Bronchial epithelial cell (primary cell): Measurements from ENCODE around the gene CIAO2B. TPM values are rescaled to one million over a fixed set of nuclear protein-coding genes. Genes with fewer than 3 reads are reported as not detected.

ENCODE experiments used
- DNase-seq: peaks from one replicate; pipeline ENCODE4 v3.0.0-alpha.2; 2010; ENCODE audit warnings: low read depth
- FAIRE-seq: peaks from 2 replicates; lab custom pipeline; 2011; peaks lifted over from hg19 to GRCh38; lab: Jason Lieb, UNC
- H3K27me3 ChIP-seq: 2 replicates; pipeline ENCODE4 v1.5.1; 2011; ENCODE audit warnings: low read length; ENCODE audit not compliant: control insufficient read depth, insufficient read depth
- H3K36me3 ChIP-seq: 2 replicates; pipeline ENCODE4 v1.5.1; 2011; ENCODE audit warnings: low read length; ENCODE audit not compliant: control insufficient read depth, insufficient read depth
- H3K4me3 ChIP-seq: 2 replicates; pipeline ENCODE4 v1.5.1; 2011; ENCODE audit warnings: mild to moderate bottlenecking, low read depth, low read length, control low read depth
- total RNA-seq: library from RNA; depleted of rRNA; stranded (reverse); fragments of >200 nt; gene quantifications from 2 replicates; pipeline ENCODE4 v1.2.1, GENCODE V29; 2014
- TF ChIP-seq, protein P1 (sequence below): IDR thresholded peaks from 2 replicates; pipeline ENCODE4 v1.5.1; 2011; ENCODE audit warnings: mild to moderate bottlenecking, moderate library complexity, low read length, control low read depth, inconsistent platforms; ENCODE audit not compliant: insufficient read depth, severe bottlenecking

Gene CIAO2B
- total RNA-seq, 1 donor from 2014 or later = 227 TPM

DNA sequence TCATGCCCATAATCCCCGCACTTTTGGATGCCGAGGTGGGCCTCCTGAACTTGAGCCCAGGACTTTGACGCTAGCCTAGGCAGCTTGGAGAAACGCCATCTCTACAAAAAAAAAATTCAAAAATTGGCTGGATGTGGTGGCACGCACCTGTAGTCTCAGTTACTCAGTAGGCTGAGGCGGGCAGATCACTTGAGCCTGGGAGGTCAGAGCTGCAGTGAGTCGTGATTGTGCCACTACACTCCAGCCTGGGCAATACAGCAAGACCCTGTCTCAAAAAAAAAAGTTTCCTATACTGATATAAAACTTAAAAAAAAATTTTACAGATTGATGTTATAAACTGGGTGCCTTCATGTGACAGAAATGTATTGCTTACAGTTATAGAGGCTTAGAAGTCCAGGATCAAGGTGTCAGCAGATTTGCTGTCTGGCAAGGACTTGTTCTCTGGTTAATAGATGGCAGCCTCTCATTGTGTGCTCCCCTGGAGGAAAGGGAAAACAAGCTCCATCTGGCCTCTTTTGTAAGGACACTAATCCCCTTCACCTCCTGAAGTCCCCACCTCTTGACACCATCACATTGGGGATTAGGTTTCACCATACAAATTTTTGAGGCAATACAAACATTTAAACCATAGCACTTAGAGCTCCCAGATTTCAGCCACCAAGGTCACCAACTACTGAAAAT is 18.4 kb upstream of the CIAO2B start:
- Histone ChIP-seq H3K4me3 (no peak overlapping the region), H3K36me3 (no peaks in the 10 kb centered on the region), H3K27me3 (no peaks in the 10 kb centered on the region)
- TF ChIP-seq, protein P1, sequence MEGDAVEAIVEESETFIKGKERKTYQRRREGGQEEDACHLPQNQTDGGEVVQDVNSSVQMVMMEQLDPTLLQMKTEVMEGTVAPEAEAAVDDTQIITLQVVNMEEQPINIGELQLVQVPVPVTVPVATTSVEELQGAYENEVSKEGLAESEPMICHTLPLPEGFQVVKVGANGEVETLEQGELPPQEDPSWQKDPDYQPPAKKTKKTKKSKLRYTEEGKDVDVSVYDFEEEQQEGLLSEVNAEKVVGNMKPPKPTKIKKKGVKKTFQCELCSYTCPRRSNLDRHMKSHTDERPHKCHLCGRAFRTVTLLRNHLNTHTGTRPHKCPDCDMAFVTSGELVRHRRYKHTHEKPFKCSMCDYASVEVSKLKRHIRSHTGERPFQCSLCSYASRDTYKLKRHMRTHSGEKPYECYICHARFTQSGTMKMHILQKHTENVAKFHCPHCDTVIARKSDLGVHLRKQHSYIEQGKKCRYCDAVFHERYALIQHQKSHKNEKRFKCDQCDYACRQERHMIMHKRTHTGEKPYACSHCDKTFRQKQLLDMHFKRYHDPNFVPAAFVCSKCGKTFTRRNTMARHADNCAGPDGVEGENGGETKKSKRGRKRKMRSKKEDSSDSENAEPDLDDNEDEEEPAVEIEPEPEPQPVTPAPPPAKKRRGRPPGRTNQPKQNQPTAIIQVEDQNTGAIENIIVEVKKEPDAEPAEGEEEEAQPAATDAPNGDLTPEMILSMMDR = no peak
- DNase-seq = no peak
- FAIRE-seq = no peak

DNA sequence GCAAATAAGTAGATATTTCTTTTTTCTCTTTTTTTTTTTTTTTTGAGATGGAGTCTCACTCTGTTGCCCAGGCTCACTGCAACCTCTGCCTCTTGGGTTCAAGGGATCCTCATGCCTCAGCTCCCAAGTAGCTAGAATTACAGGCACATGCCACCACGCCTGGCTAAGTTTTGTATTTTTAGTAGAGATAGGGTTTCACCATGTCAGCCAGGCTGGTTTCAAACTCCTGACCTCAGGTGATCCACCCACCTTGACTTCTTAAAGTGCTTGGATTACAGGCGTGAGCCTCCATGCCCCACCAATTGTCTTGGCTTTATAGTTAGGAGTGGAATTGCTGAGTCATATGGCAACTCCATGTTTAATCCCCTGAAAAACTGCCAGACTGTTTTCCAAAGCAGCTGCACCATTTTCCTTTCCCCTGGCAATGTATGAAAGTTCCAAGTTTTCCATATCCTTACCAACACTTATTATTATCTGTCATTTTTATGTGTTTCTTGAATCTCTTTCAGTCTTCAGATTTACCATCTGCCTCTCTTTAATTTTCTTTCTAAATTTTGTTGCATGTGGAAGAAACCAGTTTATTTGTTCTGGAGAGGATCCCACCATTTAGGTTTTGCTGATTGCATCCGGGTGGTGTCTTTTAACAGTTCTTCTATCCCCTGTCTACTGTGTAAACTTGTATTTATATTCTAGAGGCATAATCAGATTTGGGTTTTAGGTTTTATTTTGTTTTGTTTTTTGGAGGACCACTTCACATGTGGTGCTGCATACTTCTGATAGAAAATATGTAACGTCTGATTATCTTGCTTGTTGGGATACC is 17.0 kb upstream of the CIAO2B start:
- Histone ChIP-seq H3K27me3 (no peaks in the 10 kb centered on the region), H3K36me3 (no peaks in the 10 kb centered on the region), H3K4me3 (no peak overlapping the region)
- peak; percentile 25 for DNase-seq
- no peak for FAIRE-seq
- TF ChIP-seq, protein P1 = no peak

DNA sequence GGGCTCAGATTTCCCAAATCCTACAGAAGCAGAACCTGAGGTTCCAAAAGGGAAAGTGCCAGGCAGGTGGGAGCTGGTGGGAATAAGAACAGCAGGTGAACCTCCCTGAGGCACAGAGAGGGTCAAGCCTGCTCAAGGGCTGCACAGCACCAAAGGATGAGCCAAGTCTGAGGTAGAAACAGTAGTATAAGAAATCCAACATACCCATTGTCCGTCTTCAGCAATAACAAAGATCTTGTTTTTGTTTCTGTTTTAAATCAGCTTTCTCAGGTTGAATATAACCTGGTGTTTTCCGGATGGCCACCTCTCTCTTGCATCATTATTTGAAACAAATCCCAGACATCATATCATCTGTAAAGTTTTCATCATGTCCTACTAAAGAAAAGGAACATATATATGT is 16.2 kb upstream of the CIAO2B start:
- TF ChIP-seq, protein P1 = no peak
- Histone ChIP-seq H3K4me3 (no peak overlapping the region), H3K36me3 (no peaks in the 10 kb centered on the region), H3K27me3 (no peaks in the 10 kb centered on the region)
- DNase-seq = no peak
- no peak for FAIRE-seq

DNA sequence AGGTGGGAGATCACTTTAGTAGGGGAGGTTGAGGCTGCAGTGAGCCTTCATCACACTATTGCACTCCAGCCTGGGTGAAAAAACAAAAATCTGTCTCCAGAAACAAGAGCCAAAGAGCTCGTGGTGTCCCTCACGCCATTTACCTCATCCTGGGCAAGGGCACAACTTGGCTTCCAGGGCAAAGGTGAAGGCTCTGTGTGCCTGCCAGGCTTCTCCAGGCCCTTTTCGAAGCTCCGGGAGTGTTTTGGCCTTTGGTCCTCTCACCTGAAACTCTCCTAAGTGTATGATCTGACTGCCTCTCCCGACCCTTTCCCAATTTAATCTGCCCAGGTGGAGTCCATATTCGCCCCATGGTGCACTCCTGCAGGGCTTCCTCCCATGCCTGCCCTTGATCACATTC is 15.3 kb upstream of the CIAO2B start:
- FAIRE-seq = no peak
- H3K4me3 ChIP-seq = no peak overlapping the region
- TF ChIP-seq, protein P1 = no peak

DNA sequence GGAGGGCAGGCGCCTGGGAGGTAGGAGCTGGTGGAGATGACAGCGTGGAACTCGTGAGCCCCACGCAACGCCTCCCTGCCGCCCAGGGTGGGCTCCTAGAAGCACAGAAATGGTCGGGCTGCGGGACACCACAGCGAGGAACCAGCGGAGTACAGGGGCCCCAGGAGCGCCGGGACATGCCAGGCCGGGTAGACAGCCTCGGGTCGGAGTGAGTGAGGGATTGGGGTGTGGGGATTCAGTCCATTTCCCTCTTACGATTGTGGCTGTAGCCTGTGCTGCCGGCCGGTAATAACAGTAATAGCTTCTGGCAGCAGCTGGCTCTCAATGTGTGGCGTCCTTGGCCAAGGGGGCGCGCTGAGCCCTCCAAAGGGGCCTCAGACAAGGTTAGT is 14.6 kb upstream of the CIAO2B start:
- H3K36me3 ChIP-seq = no peaks in the 10 kb centered on the region
- DNase-seq (no peak), FAIRE-seq (no peak)
- no peaks in the 10 kb centered on the region for H3K27me3 ChIP-seq
- TF ChIP-seq, protein P1 = no peak
- peak overlapping the region; percentile 51 for H3K4me3 ChIP-seq

More for the DNA sequence above, 15.3 kb upstream of the CIAO2B start:
- Histone ChIP-seq H3K27me3 (no peaks in the 10 kb centered on the region), H3K36me3 (no peaks in the 10 kb centered on the region)
- DNase-seq = no peak
